GM12891 (cell line): ENCODE results near the gene ZNRF1.
A peak's percentile ranks its signal among the peaks of the same experiment; 100 is the strongest.
"Not testable (repeated sequence)": the region's sequence is repeated elsewhere in the genome, so short reads cannot be mapped to it uniquely, and the experiment has no call there.

Experiments used
- DNase-seq: peaks from one replicate; pipeline ENCODE4 v3.0.0; 2011; ENCODE audit warnings: low spot score; ENCODE audit not compliant: insufficient read length
- FAIRE-seq: peaks from 2 replicates; lab custom pipeline; 2011; peaks lifted over from hg19 to GRCh38; lab: Jason Lieb, UNC
- PAX5 ChIP-seq: IDR thresholded peaks from 2 replicates; pipeline ENCODE4 v1.6.1; 2011; ENCODE audit warnings: low read length, moderate library complexity, mild to moderate bottlenecking; ENCODE audit not compliant: insufficient read depth, severe bottlenecking
- POLR2A ChIP-seq: IDR thresholded peaks from 2 replicates; pipeline ENCODE4 v1.6.1; 2011; ENCODE audit warnings: low read depth, low read length, control low read depth
- POLR2AphosphoS5 ChIP-seq: IDR thresholded peaks from 2 replicates; pipeline ENCODE4 v1.6.1; 2011; ENCODE audit warnings: low read depth, low read length, control low read depth
- POU2F2 ChIP-seq: IDR thresholded peaks from 2 replicates; pipeline ENCODE4 v1.6.1; 2011; ENCODE audit warnings: low read depth, mild to moderate bottlenecking, control low read depth, low read length, moderate library complexity
- SPI1 ChIP-seq: IDR thresholded peaks from 2 replicates; pipeline ENCODE4 v1.6.1; 2011; ENCODE audit warnings: low read depth, low read length, control low read depth
- TAF1 ChIP-seq: IDR thresholded peaks from 2 replicates; pipeline ENCODE4 v1.6.1; 2011; ENCODE audit warnings: low read depth, low read length, control low read depth

The ZNRF1 gene

GRCh38 chr16:75086281-75086680 is 87.5 kb downstream of the ZNRF1 start:
- TF ChIP-seq POLR2AphosphoS5 (no peak), POLR2A (no peak), TAF1 (no peak), PAX5 (no peak), POU2F2 (no peak), SPI1 (no peak)
- DNase-seq (no peak), FAIRE-seq (no peak)

- FAIRE-seq (peak; percentile 9), DNase-seq (no peak)
- TF ChIP-seq TAF1 (no peak), POLR2A (no peak), SPI1 (no peak), POLR2AphosphoS5 (no peak), PAX5 (no peak), POU2F2 (no peak)
Measured at GRCh38 chr16:75086688-75087374, 88.0 kb downstream of the ZNRF1 start.

GRCh38 chr16:75087375-75087979 is 88.7 kb downstream of the ZNRF1 start:
- FAIRE-seq: no peak
- no peak for DNase-seq
- TF ChIP-seq TAF1 (no peak), PAX5 (no peak), POU2F2 (no peak), POLR2A (no peak), POLR2AphosphoS5 (no peak), SPI1 (no peak)

GRCh38 chr16:75088216-75088615 is 89.4 kb downstream of the ZNRF1 start:
- FAIRE-seq: no peak
- DNase-seq: no peak
- no peak for TF ChIP-seq POLR2A
- no peak for TF ChIP-seq POLR2AphosphoS5
- no peak for TF ChIP-seq SPI1
- no peak for TF ChIP-seq PAX5
- no peak for TF ChIP-seq POU2F2
- no peak for TF ChIP-seq TAF1

GRCh38 chr16:75088934-75089333 is 90.1 kb downstream of the ZNRF1 start:
- TF ChIP-seq SPI1 (no peak), POLR2A (no peak), PAX5 (no peak), TAF1 (no peak), POLR2AphosphoS5 (no peak), POU2F2 (no peak)
- no peak for FAIRE-seq

GRCh38 chr16:75089486-75090202 is 90.8 kb downstream of the ZNRF1 start:
- DNase-seq: no peak
- FAIRE-seq: no peak
- TF ChIP-seq POU2F2: no peak
- TF ChIP-seq POLR2A: no peak
- no peak for TF ChIP-seq POLR2AphosphoS5
- no peak for TF ChIP-seq SPI1
- no peak for TF ChIP-seq PAX5
- no peak for TF ChIP-seq TAF1

More at GRCh38 chr16:75088934-75089333, 90.1 kb downstream of the ZNRF1 start:
- no peak for DNase-seq

- FAIRE-seq, DNase-seq: not testable (repeated sequence)
Measured at GRCh38 chr16:75090899-75091298, 92.1 kb downstream of the ZNRF1 start.

- FAIRE-seq, DNase-seq: not testable (repeated sequence)
Measured at GRCh38 chr16:75091619-75092018, 92.8 kb downstream of the ZNRF1 start.

GRCh38 chr16:75092777-75093176 is 94.0 kb downstream of the ZNRF1 start:
- FAIRE-seq: no peak
- TF ChIP-seq TAF1 (no peak), PAX5 (no peak), POLR2A (no peak), POLR2AphosphoS5 (no peak), POU2F2 (no peak), SPI1 (no peak)
- DNase-seq: no peak
